Progenitor cell of endocrine pancreas (in vitro differentiated cells): ENCODE results near the gene PPM1G. TPM values are rescaled to one million over a fixed set of nuclear protein-coding genes. Genes with fewer than 3 reads are reported as not detected.
"Not testable (repeated sequence)": the region's sequence is repeated elsewhere in the genome, so short reads cannot be mapped to it uniquely, and the experiment has no call there.

Source experiments
- DNase-seq: peaks from one replicate; pipeline ENCODE4 v3.0.0; 2021; ENCODE audit warnings: low spot score; ENCODE audit not compliant: unreplicated experiment
- H3K27ac Mint-ChIP-seq: 2 replicates; pipeline ENCODE4 v1.8.0; 2021; ENCODE audit warnings: mild to moderate bottlenecking, moderate library complexity, mixed read lengths
- H3K27me3 Mint-ChIP-seq: 2 replicates; pipeline ENCODE4 v1.8.0; 2021; ENCODE audit warnings: mixed read lengths
- H3K36me3 Mint-ChIP-seq: 2 replicates; pipeline ENCODE4 v1.8.0; 2022; ENCODE audit warnings: mixed read lengths; ENCODE audit not compliant: insufficient read depth
- H3K4me1 Mint-ChIP-seq: 2 replicates; pipeline ENCODE4 v1.8.0; 2021; ENCODE audit warnings: low read depth, mixed read lengths
- H3K4me3 Mint-ChIP-seq: 2 replicates; pipeline ENCODE4 v1.8.0; 2021; ENCODE audit warnings: low read depth, mild to moderate bottlenecking, moderate library complexity, mixed read lengths
- H3K9me3 Mint-ChIP-seq: 2 replicates; pipeline ENCODE4 v1.8.0; 2021; ENCODE audit warnings: low read depth, mixed read lengths
- CTCF ChIP-seq: fragments of 200-600 bp; sonication (generic); IDR thresholded peaks from one replicate; pipeline ENCODE4 v1.5.0; 2021; ENCODE audit warnings: antibody characterized with exemption, mild to moderate bottlenecking; ENCODE audit not compliant: unreplicated experiment
- total RNA-seq: library from RNA; stranded (reverse); gene quantifications from 2 replicates; pipeline ENCODE4 v1.2.1, GENCODE V29; 2021

PPM1G gene
- total RNA-seq, 1 donor from 2014 or later, result 105 TPM

GRCh38 chr2:27362678-27363420 is 46.5 kb downstream of the PPM1G start:
- H3K9me3 Mint-ChIP-seq, result no peaks in the 10 kb centered on the region
- no peak for TF ChIP-seq CTCF
- peaks cover 23% of the 10 kb centered on the region for H3K36me3 Mint-ChIP-seq
- peaks cover 3% of the 10 kb centered on the region for H3K4me1 Mint-ChIP-seq
- H3K27me3 Mint-ChIP-seq, result no peaks in the 10 kb centered on the region
- no peak overlapping the region for H3K4me3 Mint-ChIP-seq
- DNase-seq, result no peak
- H3K27ac Mint-ChIP-seq, result peak overlapping the region; percentile 56

- DNase-seq, result peak; percentile 89
- Mint-ChIP-seq H3K4me3 (peak within 1 kb of the TSS; percentile 96), H3K4me1 (peaks cover 18% of the 10 kb centered on the region), H3K27me3 (no peaks in the 10 kb centered on the region), H3K36me3 (peaks cover 8% of the 10 kb centered on the region), H3K27ac (peak within 1 kb of the TSS; percentile 99), H3K9me3 (no peaks in the 10 kb centered on the region)
- TF ChIP-seq CTCF, result no peak
Measured at GRCh38 chr2:27356382-27357181, 52.8 kb downstream of the PPM1G start, which contains the start of gene GTF3C2. TSS of gene GTF3C2 (minus strand) at chr2:27356764. CDS start at chr2:27343554, 13,210 bp downstream.

- H3K36me3 Mint-ChIP-seq, result peaks cover 8% of the 10 kb centered on the region
- H3K4me1 Mint-ChIP-seq, result peaks cover 18% of the 10 kb centered on the region
Measured at GRCh38 chr2:27356056-27356381, 53.4 kb downstream of the PPM1G start.

GRCh38 chr2:27354597-27354927 is 54.8 kb downstream of the PPM1G start:
- Mint-ChIP-seq H3K27ac (peak overlapping the region; percentile 2), H3K4me1 (peaks cover 18% of the 10 kb centered on the region), H3K4me3 (peak overlapping the region; percentile 96), H3K27me3 (no peaks in the 10 kb centered on the region), H3K9me3 (no peaks in the 10 kb centered on the region), H3K36me3 (peaks cover 10% of the 10 kb centered on the region)
- no peak for TF ChIP-seq CTCF
- DNase-seq, result no peak

More at GRCh38 chr2:27356056-27356381, 53.4 kb downstream of the PPM1G start:
- peak overlapping the region; percentile 99 for H3K27ac Mint-ChIP-seq
- no peak for DNase-seq
- H3K9me3 Mint-ChIP-seq, result no peaks in the 10 kb centered on the region
- peak overlapping the region; percentile 96 for H3K4me3 Mint-ChIP-seq
- H3K27me3 Mint-ChIP-seq, result no peaks in the 10 kb centered on the region
- no peak for TF ChIP-seq CTCF

- no peak for DNase-seq
- Mint-ChIP-seq H3K4me1 (peaks cover 18% of the 10 kb centered on the region), H3K4me3 (peak overlapping the region; percentile 52), H3K9me3 (no peaks in the 10 kb centered on the region), H3K36me3 (peaks cover 10% of the 10 kb centered on the region), H3K27ac (peak overlapping the region; percentile 2), H3K27me3 (no peaks in the 10 kb centered on the region)
- no peak for TF ChIP-seq CTCF
Measured at GRCh38 chr2:27353762-27354596, 55.4 kb downstream of the PPM1G start.

- not testable (repeated sequence) for H3K27ac Mint-ChIP-seq, H3K4me3 Mint-ChIP-seq, H3K27me3 Mint-ChIP-seq, DNase-seq, H3K9me3 Mint-ChIP-seq, H3K36me3 Mint-ChIP-seq
- H3K4me1 Mint-ChIP-seq, result peaks cover 18% of the 10 kb centered on the region
Measured at GRCh38 chr2:27353386-27353761, 56.0 kb downstream of the PPM1G start.
